Body of pancreas (tissue), 4 donors: Measurements from ENCODE around the gene PBOV1. TPM values are rescaled to one million over a fixed set of nuclear protein-coding genes. Genes with fewer than 3 reads are reported as not detected.

Source experiments
- ATAC-seq: fragments of 150-250 bp; one replicate; pipeline ENCODE4 v1.9.1; 2016
- DNase-seq, 4 donors: peaks; one replicate each; pipeline ENCODE4 v3.0.0-alpha.2; 2019
- H3K27ac ChIP-seq, 4 donors: fragments of 200-600 bp; sonication (generic); 1 replicate in 3 of 4; 2 replicates in 1 of 4; pipeline versions ENCODE4 v1.5.1 to v1.6.1; 2016 to 2019; ENCODE audit warnings: mild to moderate bottlenecking in 1 of 4, mixed read lengths in 1 of 4, moderate library complexity in 1 of 4
- H3K27me3 ChIP-seq, 2 donors: fragments of 200-600 bp; sonication (generic); one replicate each; pipeline ENCODE4 v1.6.0; 2016; ENCODE audit warnings: mild to moderate bottlenecking in 1 of 2
- H3K36me3 ChIP-seq, 2 donors: fragments of 200-600 bp; sonication (generic); replicated peaks in 1 of 2; 2 replicates each; pipeline ENCODE4 v1.5.1; 2016; ENCODE audit warnings: low read depth in 2 of 2; ENCODE audit not compliant: insufficient read depth in 1 of 2
- H3K4me1 ChIP-seq: fragments of 200-600 bp; sonication (generic); one replicate; pipeline ENCODE4 v1.6.0; 2016
- H3K4me3 ChIP-seq, 2 donors: fragments of 200-600 bp; sonication (generic); 1 replicate in 1 of 2; 2 replicates in 1 of 2; pipeline ENCODE4 v1.5.1; 2016 to 2019
- H3K9me3 ChIP-seq, 3 donors: fragments of 200-600 bp; sonication (generic); 1 replicate in 2 of 3; 2 replicates in 1 of 3; pipeline ENCODE4 v1.5.1; 2016
- CTCF ChIP-seq, 7 experiments: fragments of 450-650 bp in 4 of 7; fragments of 200-600 bp in 3 of 7; sonication (generic) in 3 of 7; IDR thresholded peaks; one replicate each; pipeline ENCODE4 v1.5.1; 2016 to 2019; ENCODE audit warnings: antibody characterized with exemption in 7 of 7
- POLR2A ChIP-seq, 3 donors: fragments of 450-650 bp; IDR thresholded peaks; one replicate each; pipeline ENCODE4 v1.6.1; 2016; ENCODE audit warnings: antibody characterized with exemption in 3 of 3, mild to moderate bottlenecking in 2 of 3
- WGBS, 2 donors: methylation state at CpG; one replicate each; pipeline ENCODE4 v1.1.5; 2017; 5-methylcytosine and 5-hydroxymethylcytosine counted together
- intact Hi-C: fragments of 100-400 bp; cut with DNase I; formaldehyde crosslinking; loops from one replicate; pipeline ENCODE4 v1.15.1; 2023
- total RNA-seq, 2 donors: library from RNA; depleted of rRNA; stranded (reverse); fragments of >200 nt; gene quantifications; one replicate each; pipeline ENCODE4 v1.1.0, GENCODE V29; 2016

Gene PBOV1
- total RNA-seq, 2 donors from 2014 or later: not detected

GRCh38 chr6:138235693-138236092, 17.4 kb upstream of the PBOV1 start:
- Histone ChIP-seq H3K27me3 (no peaks in the 10 kb centered on the region), H3K9me3 (no peaks in the 10 kb centered on the region), H3K4me3 (no peak overlapping the region), H3K36me3 (no peaks in the 10 kb centered on the region), H3K27ac (no peak overlapping the region), H3K4me1 (peaks cover 83% of the 10 kb centered on the region)
- DNase-seq: no peak
- WGBS, 2 donors: 80 to 90% methylated on average over 1 of the region's 1 CpG
- TF ChIP-seq CTCF (IDR thresholded peaks at IDR 0.05) (no peak), POLR2A (IDR thresholded peaks at IDR 0.05) (no peak)
- intact Hi-C loops: no loop called here
- no peak for ATAC-seq

- intact Hi-C loops: no loop called here
Observed at GRCh38 chr6:138235205-138235604, 16.9 kb upstream of the PBOV1 start.

GRCh38 chr6:138234363-138234762, 16.1 kb upstream of the PBOV1 start:
- ATAC-seq: no peak
- TF ChIP-seq CTCF (IDR thresholded peaks at IDR 0.05) (no peak), POLR2A (IDR thresholded peaks at IDR 0.05) (no peak)
- intact Hi-C loops: no loop called here
- H3K27me3 ChIP-seq: no peaks in the 10 kb centered on the region
- WGBS, 2 donors: 48 to 55% methylated on average over 2 of the region's 2 CpGs
- H3K4me1 ChIP-seq: peaks cover 79% of the 10 kb centered on the region
- no peaks in the 10 kb centered on the region for H3K9me3 ChIP-seq
- H3K27ac ChIP-seq: peak overlapping the region in 2 of 4 donors; percentile 21 to 23
- H3K4me3 ChIP-seq: no peak overlapping the region
- DNase-seq: no peak
- H3K36me3 ChIP-seq: no peaks in the 10 kb centered on the region

More at GRCh38 chr6:138235205-138235604, 16.9 kb upstream of the PBOV1 start:
- ATAC-seq (no peak), DNase-seq (no peak)
- WGBS, 2 donors: 54 to 65% methylated on average over 1 of the region's 1 CpG
- TF ChIP-seq CTCF (IDR thresholded peaks at IDR 0.05) (no peak), POLR2A (IDR thresholded peaks at IDR 0.05) (no peak)
- H3K27me3 ChIP-seq: no peaks in the 10 kb centered on the region
- H3K9me3 ChIP-seq: no peaks in the 10 kb centered on the region
- H3K4me1 ChIP-seq: peaks cover 80% of the 10 kb centered on the region
- H3K27ac ChIP-seq: peak overlapping the region in 1 of 4 donors; percentile 22
- H3K36me3 ChIP-seq: no peaks in the 10 kb centered on the region
- no peak overlapping the region for H3K4me3 ChIP-seq

GRCh38 chr6:138231381-138231886, 13.1 kb upstream of the PBOV1 start:
- intact Hi-C loops: no loop called here
- Histone ChIP-seq H3K4me1 (peaks cover 73% of the 10 kb centered on the region), H3K4me3 (no peak overlapping the region), H3K27me3 (no peaks in the 10 kb centered on the region), H3K27ac (peak overlapping the region; percentile 79 to 87 (median 82)), H3K9me3 (no peaks in the 10 kb centered on the region), H3K36me3 (no peaks in the 10 kb centered on the region)
- TF ChIP-seq POLR2A (IDR thresholded peaks at IDR 0.05) (peak in 2 of 3 donors; percentile 16 to 27), CTCF (IDR thresholded peaks at IDR 0.05) (peak in 1 of 7 experiments; percentile 3)
- peak; percentile 89 for ATAC-seq
- peak; percentile 49 to 74 (median 70) for DNase-seq
- 2 to 11% methylated on average over 4 of the region's 4 CpGs for WGBS, 2 donors

- ATAC-seq (no peak), DNase-seq (no peak)
- no peak overlapping the region for H3K4me3 ChIP-seq
- H3K4me1 ChIP-seq: peaks cover 74% of the 10 kb centered on the region
- H3K36me3 ChIP-seq: no peaks in the 10 kb centered on the region
- no peak for TF ChIP-seq POLR2A (IDR thresholded peaks at IDR 0.05)
- H3K9me3 ChIP-seq: no peaks in the 10 kb centered on the region
- peak overlapping the region; percentile 79 to 87 (median 82) for H3K27ac ChIP-seq
- H3K27me3 ChIP-seq: no peaks in the 10 kb centered on the region
- intact Hi-C loops: no loop called here
- 25 to 35% methylated on average over 3 of the region's 3 CpGs for WGBS, 2 donors
Observed at GRCh38 chr6:138230759-138231380, 12.6 kb upstream of the PBOV1 start.
